MM.1S (cell line): ENCODE results near the gene GRHL3.
A peak's percentile ranks its signal among the peaks of the same experiment; 100 is the strongest.

Experiments
- DNase-seq: peaks from one replicate; pipeline ENCODE4 v3.0.0-alpha.2; 2015
- H2AFZ ChIP-seq: fragments of 300-600 bp; sonication (generic); 2 replicates; pipeline ENCODE4 v1.6.0; 2016; ENCODE audit warnings: antibody characterized with exemption, low read length
- H3F3A ChIP-seq: fragments of 300-600 bp; sonication (generic); 2 replicates; pipeline ENCODE4 v1.6.1; 2016; ENCODE audit warnings: mild to moderate bottlenecking, antibody characterized with exemption, low read length, moderate library complexity, mixed read lengths; ENCODE audit not compliant: insufficient read depth
- H3K27ac ChIP-seq: fragments of 300-600 bp; sonication (generic); 2 replicates; pipeline ENCODE4 v1.5.1; 2016; ENCODE audit warnings: mild to moderate bottlenecking, low read length
- H3K27me3 ChIP-seq: fragments of 300-600 bp; sonication (generic); replicated peaks from 2 replicates; pipeline ENCODE4 v1.6.0; 2016; ENCODE audit warnings: low read length; ENCODE audit not compliant: insufficient read depth
- H3K36me3 ChIP-seq: fragments of 300-600 bp; sonication (generic); replicated peaks from 2 replicates; pipeline ENCODE4 v1.6.1; 2016; ENCODE audit warnings: mild to moderate bottlenecking, low read length, mixed read lengths; ENCODE audit not compliant: insufficient read depth
- H3K4me1 ChIP-seq: fragments of 300-600 bp; sonication (generic); 2 replicates; pipeline ENCODE4 v1.6.1; 2016; ENCODE audit warnings: low read length, mixed read lengths
- H3K4me2 ChIP-seq: fragments of 300-600 bp; sonication (generic); 2 replicates; pipeline ENCODE4 v1.6.0; 2016; ENCODE audit warnings: low read depth, low read length
- H3K4me3 ChIP-seq: fragments of 300-600 bp; sonication (generic); 2 replicates; pipeline ENCODE4 v1.5.1; 2016; ENCODE audit warnings: low read length, mixed read lengths
- H3K79me2 ChIP-seq: fragments of 300-600 bp; sonication (generic); 2 replicates; pipeline ENCODE4 v1.6.1; 2016; ENCODE audit warnings: mixed run types, low read length, mixed read lengths
- H3K9ac ChIP-seq: fragments of 300-600 bp; sonication (generic); 2 replicates; pipeline ENCODE4 v1.6.1; 2016; ENCODE audit warnings: low read length, mixed read lengths
- H3K9me2 ChIP-seq: fragments of 300-600 bp; sonication (generic); replicated peaks from 2 replicates; pipeline ENCODE4 v1.6.1; 2016; ENCODE audit warnings: mild to moderate bottlenecking, low read length, mixed read lengths; ENCODE audit not compliant: insufficient read depth
- H3K9me3 ChIP-seq: fragments of 300-600 bp; sonication (generic); replicated peaks from 2 replicates; pipeline ENCODE4 v1.6.1; 2016; ENCODE audit warnings: mild to moderate bottlenecking, low read length, mixed read lengths; ENCODE audit not compliant: insufficient read depth
- H4K20me1 ChIP-seq: fragments of 300-600 bp; sonication (generic); 2 replicates; pipeline ENCODE4 v1.6.1; 2016; ENCODE audit warnings: mild to moderate bottlenecking, low read length, moderate library complexity, mixed read lengths; ENCODE audit not compliant: insufficient read depth
- EZH2 ChIP-seq: fragments of 300-600 bp; sonication (generic); optimal IDR thresholded peaks from 2 replicates; pipeline ENCODE3; 2017; ENCODE audit warnings: low read depth, mild to moderate bottlenecking, antibody characterized with exemption, low read length, mixed read lengths
- EZH2phosphoT487 ChIP-seq: fragments of 300-600 bp; sonication (generic); IDR thresholded peaks from 2 replicates; pipeline ENCODE4 v1.6.1; 2018; ENCODE audit warnings: antibody characterized with exemption, low read length
- TF ChIP-seq, protein P1 (sequence below): fragments of 300-600 bp; sonication (generic); IDR thresholded peaks from 2 replicates; pipeline ENCODE4 v1.5.1; 2016; ENCODE audit warnings: antibody characterized with exemption, low read length, mixed read lengths

Gene GRHL3

DNA sequence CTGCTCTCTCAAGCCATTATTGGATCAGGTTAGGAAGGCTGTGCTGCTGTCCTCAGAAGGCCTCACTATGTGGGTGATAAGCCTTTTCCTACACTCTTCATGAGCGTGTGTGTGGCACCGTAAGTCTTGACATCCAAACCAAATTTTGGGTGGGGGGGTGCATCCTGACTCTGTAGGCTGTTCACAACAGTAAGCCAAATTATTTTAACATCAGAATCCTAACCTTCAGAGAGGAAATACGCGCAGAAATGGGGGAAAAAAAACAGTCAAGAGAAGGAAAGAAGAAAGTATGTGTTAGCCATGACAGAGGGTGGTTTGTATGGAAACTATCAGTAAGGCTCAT lies 73.4 kb downstream of the GRHL3 start:
- H3K27ac ChIP-seq = peak overlapping the region; percentile 83
- TF ChIP-seq, protein P1, sequence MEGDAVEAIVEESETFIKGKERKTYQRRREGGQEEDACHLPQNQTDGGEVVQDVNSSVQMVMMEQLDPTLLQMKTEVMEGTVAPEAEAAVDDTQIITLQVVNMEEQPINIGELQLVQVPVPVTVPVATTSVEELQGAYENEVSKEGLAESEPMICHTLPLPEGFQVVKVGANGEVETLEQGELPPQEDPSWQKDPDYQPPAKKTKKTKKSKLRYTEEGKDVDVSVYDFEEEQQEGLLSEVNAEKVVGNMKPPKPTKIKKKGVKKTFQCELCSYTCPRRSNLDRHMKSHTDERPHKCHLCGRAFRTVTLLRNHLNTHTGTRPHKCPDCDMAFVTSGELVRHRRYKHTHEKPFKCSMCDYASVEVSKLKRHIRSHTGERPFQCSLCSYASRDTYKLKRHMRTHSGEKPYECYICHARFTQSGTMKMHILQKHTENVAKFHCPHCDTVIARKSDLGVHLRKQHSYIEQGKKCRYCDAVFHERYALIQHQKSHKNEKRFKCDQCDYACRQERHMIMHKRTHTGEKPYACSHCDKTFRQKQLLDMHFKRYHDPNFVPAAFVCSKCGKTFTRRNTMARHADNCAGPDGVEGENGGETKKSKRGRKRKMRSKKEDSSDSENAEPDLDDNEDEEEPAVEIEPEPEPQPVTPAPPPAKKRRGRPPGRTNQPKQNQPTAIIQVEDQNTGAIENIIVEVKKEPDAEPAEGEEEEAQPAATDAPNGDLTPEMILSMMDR = 0 out of 2 replicates have a peak, but pooled peaks have one; percentile 3
- TF ChIP-seq EZH2 = no peak

DNA sequence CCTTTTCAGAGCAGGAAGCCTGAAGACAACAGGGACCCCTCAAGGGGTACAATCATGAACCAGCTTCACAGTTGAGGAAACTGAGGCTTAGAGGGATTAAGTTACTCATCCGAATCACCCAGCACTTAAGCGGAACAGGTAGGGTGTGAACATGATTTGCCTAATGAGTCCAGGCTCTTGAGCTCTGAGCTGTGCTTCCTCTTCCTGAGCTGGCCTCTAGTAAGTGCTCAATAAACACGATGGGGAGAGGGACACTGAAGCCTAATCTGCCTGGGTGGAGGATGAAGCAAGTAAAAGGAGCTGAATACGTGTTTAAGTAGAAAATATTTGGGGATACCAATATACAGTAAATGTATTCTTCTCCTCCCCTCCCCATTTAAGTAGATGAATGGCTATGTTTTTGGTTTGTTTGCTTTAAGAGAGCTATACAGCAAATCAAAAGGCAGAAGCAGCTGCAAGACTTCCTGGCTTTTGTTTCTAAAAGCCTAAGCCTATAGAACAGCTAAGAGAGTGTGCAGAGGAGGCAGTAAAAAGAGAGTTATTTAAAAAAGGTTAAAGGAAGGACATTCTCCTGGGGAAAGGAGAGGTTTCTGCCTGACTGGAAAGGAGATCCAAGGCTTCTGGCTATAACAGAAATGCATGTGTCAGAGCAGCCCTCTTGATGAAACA lies 74.0 kb downstream of the GRHL3 start:
- Histone ChIP-seq H3K36me3 (no peaks in the 10 kb centered on the region), H3K27me3 (no peaks in the 10 kb centered on the region), H4K20me1 (no peaks in the 10 kb centered on the region), H3F3A (peaks cover 54% of the 10 kb centered on the region), H3K9ac (peak overlapping the region; percentile 60), H3K4me2 (peak overlapping the region; percentile 95), H3K9me2 (no peaks in the 10 kb centered on the region), H3K4me3 (peak overlapping the region; percentile 56), H3K79me2 (no peaks in the 10 kb centered on the region), H3K4me1 (peaks cover 52% of the 10 kb centered on the region), H3K27ac (peak overlapping the region; percentile 83), H3K9me3 (no peaks in the 10 kb centered on the region), H2AFZ (peak overlapping the region; percentile 86)
- DNase-seq = peak; percentile 67
- TF ChIP-seq EZH2 (no peak), EZH2phosphoT487 (no peak)
- TF ChIP-seq, protein P1 = no peak

More for the DNA sequence above, 73.4 kb downstream of the GRHL3 start:
- Histone ChIP-seq H3K9ac (peak overlapping the region; percentile 60), H3K9me3 (no peaks in the 10 kb centered on the region), H3K4me1 (peaks cover 58% of the 10 kb centered on the region), H3K79me2 (no peaks in the 10 kb centered on the region), H3K36me3 (no peaks in the 10 kb centered on the region), H3K4me3 (peak overlapping the region; percentile 56), H3F3A (peaks cover 54% of the 10 kb centered on the region), H3K27me3 (no peaks in the 10 kb centered on the region), H2AFZ (peak overlapping the region; percentile 86), H4K20me1 (no peaks in the 10 kb centered on the region), H3K9me2 (no peaks in the 10 kb centered on the region), H3K4me2 (peak overlapping the region; percentile 95)
- DNase-seq = no peak

DNA sequence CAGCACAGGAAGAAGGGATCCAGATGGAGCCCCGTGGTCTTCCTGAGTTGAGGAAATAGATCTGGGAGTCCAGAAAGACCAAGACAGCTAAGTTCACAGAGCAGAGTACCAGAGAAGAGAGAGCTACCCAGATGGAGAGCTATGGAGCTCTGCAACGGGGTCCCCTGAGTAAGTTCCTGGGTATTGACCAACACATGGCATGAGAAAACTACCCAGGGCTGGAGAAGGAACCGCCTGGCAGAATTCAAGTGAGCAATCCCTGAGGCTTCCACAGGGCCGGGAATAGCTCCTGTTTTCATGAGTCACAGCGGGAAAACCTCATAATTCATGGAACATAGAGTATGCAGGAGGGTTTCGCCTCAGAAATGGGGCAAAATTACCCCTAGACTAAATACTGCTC lies 74.7 kb downstream of the GRHL3 start:
- H2AFZ ChIP-seq = 0 out of 2 replicates have a peak overlapping the region, but pooled peaks have one; percentile 86
- TF ChIP-seq, protein P1 = no peak
- no peak for TF ChIP-seq EZH2
- TF ChIP-seq EZH2phosphoT487 = no peak

More for the DNA sequence above, 74.7 kb downstream of the GRHL3 start:
- H3K79me2 ChIP-seq = no peaks in the 10 kb centered on the region
- DNase-seq = no peak
- H3K9me3 ChIP-seq = no peaks in the 10 kb centered on the region
- H3K27ac ChIP-seq = no peak overlapping the region; the same call in 1 of the 2 replicates
- peaks cover 45% of the 10 kb centered on the region for H3K4me1 ChIP-seq
- no peak overlapping the region for H3K4me3 ChIP-seq
- no peaks in the 10 kb centered on the region for H3K36me3 ChIP-seq
- peak overlapping the region; percentile 95; the same call in 1 of the 2 replicates for H3K4me2 ChIP-seq
- H4K20me1 ChIP-seq = no peaks in the 10 kb centered on the region
- H3K9ac ChIP-seq = no peak overlapping the region
- peaks cover 49% of the 10 kb centered on the region for H3F3A ChIP-seq
- H3K9me2 ChIP-seq = no peaks in the 10 kb centered on the region
- no peaks in the 10 kb centered on the region for H3K27me3 ChIP-seq
